HCT116 (cell line): ENCODE measurements around the gene THRB. TPM values are rescaled to one million over a fixed set of nuclear protein-coding genes. Genes with fewer than 3 reads are reported as not detected.

ENCODE experiments used
- ATAC-seq: fragments of 200-7000 bp; cut with Tn5 transposase; 2 replicates; pipeline ENCODE4 v1.9.1; 2020; ENCODE audit warnings: mild to moderate bottlenecking, moderate library complexity
- BruUV-seq: library from RNA; stranded (reverse); fragments of 400-500 nt; replicated peaks from 2 replicates; lab custom pipeline; 2021; lab: Mats Ljungman, UMichigan
- CTCF ChIA-PET: fragments of 300-600 bp; sonication (Branson Sonifier 250); formaldehyde crosslinking; loops from one replicate; lab custom pipeline; 2021; ENCODE audit warnings: antibody characterized with exemption; lab: Charles Lee
- POLR2A ChIA-PET: fragments of 300-600, 350-600 bp; sonication (Branson Sonifier 250); formaldehyde crosslinking; loops from one replicate; lab custom pipeline; 2021; ENCODE audit warnings: antibody characterized with exemption; lab: Charles Lee
- RAD21 ChIA-PET, 2 experiments: fragments of 300-600 bp; sonication (Branson Sonifier 250); formaldehyde crosslinking; loops; one replicate each; lab custom pipeline; 2023; ENCODE audit warnings: low total read pairs in 2 of 2; ENCODE audit not compliant: uncharacterized antibody in 2 of 2, unreplicated experiment in 2 of 2, low non-redundant PET in 1 of 2; lab: Charles Lee
- DNase-seq: peaks from one replicate; pipeline ENCODE4 v3.0.0-alpha.2; 2010; ENCODE audit warnings: low read depth, low spot score
- H2AFZ ChIP-seq: fragments of 200-600 bp; shearing (Covaris generic), sonication (generic); 2 replicates; pipeline ENCODE4 v1.6.1; 2017; ENCODE audit warnings: low read depth, mixed run types, mixed read lengths, antibody characterized with exemption, low read length; ENCODE audit not compliant: poor library complexity, severe bottlenecking
- H3K27ac ChIP-seq: 2 replicates; pipeline ENCODE4 v1.5.1; 2012; ENCODE audit warnings: low read depth, low read length
- H3K27me3 ChIP-seq: fragments of 200-600 bp; sonication (generic); 2 replicates; pipeline ENCODE4 v1.6.1; 2016; ENCODE audit warnings: mixed run types, low read length, mixed read lengths; ENCODE audit not compliant: insufficient read depth
- H3K36me3 ChIP-seq, 2 experiments: fragments of 200-500 bp in 1 of 2; fragments of 200-600 bp in 1 of 2; sonication (Bioruptor generic) in 1 of 2; sonication (generic) in 1 of 2; 2 replicates each; pipeline versions ENCODE4 v1.5.1 to v1.6.1; 2014 to 2016; ENCODE audit warnings: low read length in 2 of 2, inconsistent platforms in 1 of 2, mixed read lengths in 1 of 2, mixed run types in 1 of 2; ENCODE audit not compliant: insufficient read depth in 2 of 2, control insufficient read depth in 1 of 2
- H3K4me1 ChIP-seq, 2 experiments: fragments of 200-600 bp in 1 of 2; sonication (generic) in 1 of 2; 2 replicates each; pipeline versions ENCODE4 v1.5.1 to v1.6.1; 2012 to 2017; ENCODE audit warnings: low read length in 2 of 2, inconsistent platforms in 1 of 2, mild to moderate bottlenecking in 1 of 2, mixed read lengths in 1 of 2, mixed run types in 1 of 2, moderate library complexity in 1 of 2; ENCODE audit not compliant: insufficient read depth in 2 of 2, control insufficient read depth in 1 of 2
- H3K4me2 ChIP-seq: fragments of 200-600 bp; sonication (generic); 2 replicates; pipeline ENCODE4 v1.6.1; 2017; ENCODE audit warnings: mixed run types, low read length, mixed read lengths
- H3K4me3 ChIP-seq, 2 experiments: fragments of 200-600 bp in 1 of 2; sonication (generic) in 1 of 2; replicated peaks in 1 of 2; 2 replicates each; pipeline ENCODE4 v1.5.1; 2011 to 2016; ENCODE audit warnings: low read length in 2 of 2, control low read depth in 1 of 2, low read depth in 1 of 2, mild to moderate bottlenecking in 1 of 2, mixed read lengths in 1 of 2, mixed run types in 1 of 2
- H3K79me2 ChIP-seq: fragments of 200-600 bp; sonication (generic); 2 replicates; pipeline ENCODE4 v1.6.1; 2017; ENCODE audit warnings: mild to moderate bottlenecking, mixed run types, low read length, moderate library complexity, mixed read lengths; ENCODE audit not compliant: insufficient read depth
- H3K9ac ChIP-seq: fragments of 200-600 bp; sonication (generic); 2 replicates; pipeline ENCODE4 v1.6.1; 2016; ENCODE audit warnings: low read length, mixed read lengths
- H3K9me2 ChIP-seq: fragments of 200-600 bp; sonication (generic), shearing (Covaris generic); 2 replicates; pipeline ENCODE4 v1.6.1; 2017; ENCODE audit warnings: mixed run types, mild to moderate bottlenecking, moderate library complexity; ENCODE audit not compliant: insufficient read depth
- H3K9me3 ChIP-seq, 2 experiments: fragments of 200-500 bp in 1 of 2; fragments of 200-600 bp in 1 of 2; sonication (Bioruptor generic) in 1 of 2; sonication (generic) in 1 of 2; 2 replicates each; pipeline ENCODE4 v1.6.1; 2014 to 2017; ENCODE audit warnings: low read length in 2 of 2, mixed read lengths in 2 of 2, inconsistent platforms in 1 of 2, low read depth in 1 of 2, mild to moderate bottlenecking in 1 of 2, mixed run types in 1 of 2, moderate library complexity in 1 of 2; ENCODE audit not compliant: control insufficient read depth in 1 of 2, insufficient read depth in 1 of 2
- H4K20me1 ChIP-seq: fragments of 200-600 bp; sonication (generic), shearing (Covaris generic); 2 replicates; pipeline ENCODE4 v1.6.1; 2017; ENCODE audit warnings: mixed run types, mild to moderate bottlenecking, moderate library complexity; ENCODE audit not compliant: insufficient read depth
- CBX3 ChIP-seq: IDR thresholded peaks from 2 replicates; pipeline ENCODE4 v1.6.1; 2012; ENCODE audit warnings: low read depth
- EGR1 ChIP-seq: IDR thresholded peaks from 2 replicates; pipeline ENCODE4 v1.6.1; 2012; ENCODE audit warnings: low read depth
- ELF1 ChIP-seq: IDR thresholded peaks from 2 replicates; pipeline ENCODE4 v1.6.1; 2012; ENCODE audit warnings: low read depth, borderline replicate concordance
- EZH2 ChIP-seq: fragments of 200-600 bp; sonication (generic); IDR thresholded peaks from 2 replicates; pipeline ENCODE4 v1.6.1; 2017; ENCODE audit warnings: antibody characterized with exemption, mixed run types
- FOSL1 ChIP-seq: IDR thresholded peaks from 2 replicates; pipeline ENCODE4 v1.6.1; 2012; ENCODE audit warnings: low read depth
- POLR2A ChIP-seq: IDR thresholded peaks from 2 replicates; pipeline ENCODE4 v1.7.0; 2011; ENCODE audit warnings: borderline replicate concordance; ENCODE audit not compliant: insufficient read depth, insufficient read length; ENCODE audit errors: extremely low read depth
- POLR2AphosphoS5 ChIP-seq: IDR thresholded peaks from 2 replicates; pipeline ENCODE4 v1.6.1; 2011; ENCODE audit warnings: mild to moderate bottlenecking, low read depth, low read length, moderate library complexity
- RAD21 ChIP-seq: IDR thresholded peaks from 2 replicates; pipeline ENCODE4 v1.6.1; 2012; ENCODE audit warnings: low read depth, mild to moderate bottlenecking
- SP1 ChIP-seq: IDR thresholded peaks from 2 replicates; pipeline ENCODE4 v1.6.1; 2012; ENCODE audit warnings: low read depth
- SRF ChIP-seq: IDR thresholded peaks from 2 replicates; pipeline ENCODE4 v1.6.1; 2012; ENCODE audit warnings: low read depth
- YY1 ChIP-seq: IDR thresholded peaks from 2 replicates; pipeline ENCODE4 v1.6.1; 2011; ENCODE audit warnings: low read length, low read depth, moderate library complexity, mild to moderate bottlenecking; ENCODE audit not compliant: insufficient replicate concordance; ENCODE audit errors: extremely low read depth
- ZFX ChIP-seq: fragments of 450-650 bp; IDR thresholded peaks from 2 replicates; pipeline ENCODE4 v1.6.1; 2017
- intact Hi-C: fragments of 100-400 bp; cut with micrococcal nuclease; formaldehyde crosslinking; loops from 2 replicates; pipeline ENCODE4 v1.10.0; 2022
- total RNA-seq: library from RNA; stranded (reverse); gene quantifications from one replicate; pipeline ENCODE4 v1.2.1, GENCODE V29; 2021; ENCODE audit not compliant: unreplicated experiment
- TF ChIP-seq, protein P1 (sequence below), 3 experiments: fragments of 200-600 bp in 1 of 3; sonication (generic) in 1 of 3; IDR thresholded peaks in 2 of 3; conservative IDR thresholded peaks in 1 of 3; 2 replicates each; pipeline ENCODE4 v1.5.1; 2012 to 2017; ENCODE audit warnings: low read depth in 2 of 3, low read length in 2 of 3, antibody characterized with exemption in 1 of 3, borderline replicate concordance in 1 of 3, control low read depth in 1 of 3, mild to moderate bottlenecking in 1 of 3, mixed read lengths in 1 of 3, mixed run types in 1 of 3, moderate library complexity in 1 of 3; ENCODE audit not compliant: insufficient read depth in 1 of 3
- TF ChIP-seq, protein P2 (sequence below): IDR thresholded peaks from 2 replicates; pipeline ENCODE4 v1.6.1; 2012; ENCODE audit warnings: low read depth
- TF ChIP-seq, protein P3 (sequence below): IDR thresholded peaks from 2 replicates; pipeline ENCODE4 v1.6.1; 2011; ENCODE audit warnings: mild to moderate bottlenecking, low read length, moderate library complexity; ENCODE audit not compliant: insufficient replicate concordance; ENCODE audit errors: extremely low read depth
- TF ChIP-seq, protein P4 (sequence below): IDR thresholded peaks from 2 replicates; pipeline ENCODE4 v1.6.1; 2012
- TF ChIP-seq, protein P5 (sequence below): IDR thresholded peaks from 2 replicates; pipeline ENCODE4 v1.6.1; 2012

THRB gene
- total RNA-seq, 1 experiment from 2014 or later = 2.5 TPM

DNA sequence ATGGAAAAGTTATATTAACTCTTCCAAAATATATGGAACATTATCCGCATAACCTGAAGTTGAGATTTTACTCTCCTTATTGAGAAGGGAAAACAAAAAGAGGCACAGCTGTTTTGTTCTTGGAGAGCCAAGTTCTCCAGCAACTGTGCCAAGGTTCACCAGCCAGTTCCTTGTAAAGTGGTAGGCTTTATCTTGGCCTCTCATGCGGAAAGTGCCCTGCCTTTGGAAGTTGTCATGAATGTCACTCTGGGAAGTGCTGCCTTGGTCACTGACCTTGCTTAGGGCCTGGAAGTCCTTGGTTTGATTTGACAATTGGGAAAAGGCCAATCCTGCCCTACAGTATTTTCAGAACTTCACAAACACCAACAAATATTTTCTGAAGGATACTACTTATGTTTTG is 44.2 kb upstream of the THRB start:
- TF ChIP-seq POLR2AphosphoS5 (no peak), POLR2A (no peak), ELF1 (no peak), EGR1 (no peak), RAD21 (no peak), SRF (no peak), SP1 (no peak), CBX3 (no peak), YY1 (no peak), EZH2 (no peak), ZFX (no peak), FOSL1 (no peak)
- TF ChIP-seq, protein P1, sequence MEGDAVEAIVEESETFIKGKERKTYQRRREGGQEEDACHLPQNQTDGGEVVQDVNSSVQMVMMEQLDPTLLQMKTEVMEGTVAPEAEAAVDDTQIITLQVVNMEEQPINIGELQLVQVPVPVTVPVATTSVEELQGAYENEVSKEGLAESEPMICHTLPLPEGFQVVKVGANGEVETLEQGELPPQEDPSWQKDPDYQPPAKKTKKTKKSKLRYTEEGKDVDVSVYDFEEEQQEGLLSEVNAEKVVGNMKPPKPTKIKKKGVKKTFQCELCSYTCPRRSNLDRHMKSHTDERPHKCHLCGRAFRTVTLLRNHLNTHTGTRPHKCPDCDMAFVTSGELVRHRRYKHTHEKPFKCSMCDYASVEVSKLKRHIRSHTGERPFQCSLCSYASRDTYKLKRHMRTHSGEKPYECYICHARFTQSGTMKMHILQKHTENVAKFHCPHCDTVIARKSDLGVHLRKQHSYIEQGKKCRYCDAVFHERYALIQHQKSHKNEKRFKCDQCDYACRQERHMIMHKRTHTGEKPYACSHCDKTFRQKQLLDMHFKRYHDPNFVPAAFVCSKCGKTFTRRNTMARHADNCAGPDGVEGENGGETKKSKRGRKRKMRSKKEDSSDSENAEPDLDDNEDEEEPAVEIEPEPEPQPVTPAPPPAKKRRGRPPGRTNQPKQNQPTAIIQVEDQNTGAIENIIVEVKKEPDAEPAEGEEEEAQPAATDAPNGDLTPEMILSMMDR (IDR thresholded peaks at IDR 0.05 in 2 of 3, conservative IDR thresholded peaks at IDR 0.05 in 1 of 3; ENCODE audit: borderline replicate concordance in 1 of 3, insufficient read depth in 1 of 3, low read depth in 2 of 3, low read length in 2 of 3) = no peak
- TF ChIP-seq, protein P2, sequence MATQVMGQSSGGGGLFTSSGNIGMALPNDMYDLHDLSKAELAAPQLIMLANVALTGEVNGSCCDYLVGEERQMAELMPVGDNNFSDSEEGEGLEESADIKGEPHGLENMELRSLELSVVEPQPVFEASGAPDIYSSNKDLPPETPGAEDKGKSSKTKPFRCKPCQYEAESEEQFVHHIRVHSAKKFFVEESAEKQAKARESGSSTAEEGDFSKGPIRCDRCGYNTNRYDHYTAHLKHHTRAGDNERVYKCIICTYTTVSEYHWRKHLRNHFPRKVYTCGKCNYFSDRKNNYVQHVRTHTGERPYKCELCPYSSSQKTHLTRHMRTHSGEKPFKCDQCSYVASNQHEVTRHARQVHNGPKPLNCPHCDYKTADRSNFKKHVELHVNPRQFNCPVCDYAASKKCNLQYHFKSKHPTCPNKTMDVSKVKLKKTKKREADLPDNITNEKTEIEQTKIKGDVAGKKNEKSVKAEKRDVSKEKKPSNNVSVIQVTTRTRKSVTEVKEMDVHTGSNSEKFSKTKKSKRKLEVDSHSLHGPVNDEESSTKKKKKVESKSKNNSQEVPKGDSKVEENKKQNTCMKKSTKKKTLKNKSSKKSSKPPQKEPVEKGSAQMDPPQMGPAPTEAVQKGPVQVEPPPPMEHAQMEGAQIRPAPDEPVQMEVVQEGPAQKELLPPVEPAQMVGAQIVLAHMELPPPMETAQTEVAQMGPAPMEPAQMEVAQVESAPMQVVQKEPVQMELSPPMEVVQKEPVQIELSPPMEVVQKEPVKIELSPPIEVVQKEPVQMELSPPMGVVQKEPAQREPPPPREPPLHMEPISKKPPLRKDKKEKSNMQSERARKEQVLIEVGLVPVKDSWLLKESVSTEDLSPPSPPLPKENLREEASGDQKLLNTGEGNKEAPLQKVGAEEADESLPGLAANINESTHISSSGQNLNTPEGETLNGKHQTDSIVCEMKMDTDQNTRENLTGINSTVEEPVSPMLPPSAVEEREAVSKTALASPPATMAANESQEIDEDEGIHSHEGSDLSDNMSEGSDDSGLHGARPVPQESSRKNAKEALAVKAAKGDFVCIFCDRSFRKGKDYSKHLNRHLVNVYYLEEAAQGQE = no peak
- TF ChIP-seq, protein P3, sequence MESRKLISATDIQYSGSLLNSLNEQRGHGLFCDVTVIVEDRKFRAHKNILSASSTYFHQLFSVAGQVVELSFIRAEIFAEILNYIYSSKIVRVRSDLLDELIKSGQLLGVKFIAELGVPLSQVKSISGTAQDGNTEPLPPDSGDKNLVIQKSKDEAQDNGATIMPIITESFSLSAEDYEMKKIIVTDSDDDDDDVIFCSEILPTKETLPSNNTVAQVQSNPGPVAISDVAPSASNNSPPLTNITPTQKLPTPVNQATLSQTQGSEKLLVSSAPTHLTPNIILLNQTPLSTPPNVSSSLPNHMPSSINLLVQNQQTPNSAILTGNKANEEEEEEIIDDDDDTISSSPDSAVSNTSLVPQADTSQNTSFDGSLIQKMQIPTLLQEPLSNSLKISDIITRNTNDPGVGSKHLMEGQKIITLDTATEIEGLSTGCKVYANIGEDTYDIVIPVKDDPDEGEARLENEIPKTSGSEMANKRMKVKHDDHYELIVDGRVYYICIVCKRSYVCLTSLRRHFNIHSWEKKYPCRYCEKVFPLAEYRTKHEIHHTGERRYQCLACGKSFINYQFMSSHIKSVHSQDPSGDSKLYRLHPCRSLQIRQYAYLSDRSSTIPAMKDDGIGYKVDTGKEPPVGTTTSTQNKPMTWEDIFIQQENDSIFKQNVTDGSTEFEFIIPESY = no peak
- TF ChIP-seq, protein P4, sequence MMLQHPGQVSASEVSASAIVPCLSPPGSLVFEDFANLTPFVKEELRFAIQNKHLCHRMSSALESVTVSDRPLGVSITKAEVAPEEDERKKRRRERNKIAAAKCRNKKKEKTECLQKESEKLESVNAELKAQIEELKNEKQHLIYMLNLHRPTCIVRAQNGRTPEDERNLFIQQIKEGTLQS = no peak
- TF ChIP-seq, protein P5, sequence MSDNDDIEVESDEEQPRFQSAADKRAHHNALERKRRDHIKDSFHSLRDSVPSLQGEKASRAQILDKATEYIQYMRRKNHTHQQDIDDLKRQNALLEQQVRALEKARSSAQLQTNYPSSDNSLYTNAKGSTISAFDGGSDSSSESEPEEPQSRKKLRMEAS = no peak
- TF ChIP-seq, all 23 proteins: peak for 0
- DNase-seq (no peak), ATAC-seq (no peak)
- Histone ChIP-seq H3K4me3 (no peak overlapping the region), H3K27me3 (no peaks in the 10 kb centered on the region), H3K9ac (no peak overlapping the region), H4K20me1 (no peaks in the 10 kb centered on the region), H3K36me3 (no peaks in the 10 kb centered on the region), H3K27ac (no peak overlapping the region), H3K9me2 (no peaks in the 10 kb centered on the region), H3K79me2 (no peaks in the 10 kb centered on the region), H2AFZ (no peak overlapping the region), H3K4me1 (no peaks in the 10 kb centered on the region), H3K4me2 (no peak overlapping the region), H3K9me3 (no peaks in the 10 kb centered on the region)
- POLR2A ChIA-PET = no interaction called here
- intact Hi-C loops = no loop called here
- no TSS peak for BruUV-seq
- RAD21 ChIA-PET = no interaction called here
- CTCF ChIA-PET = no interaction called here
